T1000 (cell line): ENCODE measurements around the gene FLRT1.

ENCODE experiments used
- DNase-seq: peaks from one replicate; lab custom pipeline; 2025; ENCODE audit warnings: mixed read lengths; lab: John Stamatoyannopoulos, UW

The FLRT1 gene

DNA sequence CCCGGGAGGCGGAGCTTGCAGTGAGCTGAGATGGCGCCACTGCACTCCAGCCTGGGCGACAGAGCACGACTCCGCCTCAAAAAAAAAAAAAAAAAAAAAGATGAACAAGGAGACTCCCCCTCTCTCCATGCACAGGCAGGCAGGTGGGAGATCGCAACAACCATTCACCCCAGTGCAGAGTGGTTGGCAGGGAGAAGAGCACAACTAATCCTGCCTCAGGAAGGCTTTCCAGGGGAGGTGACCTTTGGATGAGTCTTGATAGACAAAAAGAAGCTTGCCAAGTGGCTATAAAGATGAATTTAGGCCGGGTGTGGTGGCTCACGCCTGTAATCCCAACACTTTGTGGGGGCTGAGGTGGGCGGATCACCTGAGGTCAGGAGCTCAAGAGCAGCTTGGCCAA lies 30.0 kb downstream of the FLRT1 start:
- DNase-seq: no peak

GRCh38 chr11:64067230-64067993 lies 31.7 kb downstream of the FLRT1 start:
- no peak for DNase-seq

DNA sequence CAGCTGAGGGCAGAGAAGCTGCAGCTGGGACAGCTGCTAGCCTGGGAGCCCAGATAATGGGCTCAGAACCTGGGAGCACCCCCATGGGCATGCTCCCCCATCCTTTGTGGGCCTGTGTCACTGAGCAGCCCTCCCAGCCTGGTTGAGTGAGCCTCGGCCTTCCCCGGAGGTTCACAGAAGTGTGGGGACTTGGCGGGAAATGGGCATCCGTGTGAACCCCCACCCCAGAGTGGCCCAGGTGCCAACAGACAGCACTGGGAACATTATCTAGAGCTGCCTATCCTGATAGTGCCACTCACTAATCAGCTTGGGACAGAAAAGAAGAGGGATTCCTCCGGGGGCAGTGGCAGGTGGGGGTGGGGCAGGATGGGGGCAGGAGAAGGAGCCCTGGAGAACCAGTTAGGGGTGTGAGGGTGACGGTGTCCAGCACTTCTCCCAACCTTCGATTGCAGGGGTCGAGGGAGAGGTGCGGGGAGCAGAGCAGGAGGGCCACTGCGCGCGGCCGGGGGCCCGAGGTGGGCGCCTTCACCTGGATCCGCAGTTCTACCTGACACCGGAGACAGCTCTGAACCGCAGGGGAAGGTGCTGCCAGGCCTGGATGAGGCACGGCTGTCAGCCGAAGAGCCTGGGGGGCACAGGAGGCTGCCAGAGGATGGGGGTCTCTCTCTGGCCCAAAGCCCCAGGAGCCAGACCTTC lies 33.1 kb downstream of the FLRT1 start:
- DNase-seq: no peak

GRCh38 chr11:64069401-64070313 lies 33.9 kb downstream of the FLRT1 start:
- DNase-seq: no peak

GRCh38 chr11:64070314-64070681 lies 34.6 kb downstream of the FLRT1 start:
- DNase-seq: no peak

- DNase-seq: no peak
These were observed 36.1 kb downstream of the FLRT1 start for GRCh38 chr11:64071849-64072248.

DNA sequence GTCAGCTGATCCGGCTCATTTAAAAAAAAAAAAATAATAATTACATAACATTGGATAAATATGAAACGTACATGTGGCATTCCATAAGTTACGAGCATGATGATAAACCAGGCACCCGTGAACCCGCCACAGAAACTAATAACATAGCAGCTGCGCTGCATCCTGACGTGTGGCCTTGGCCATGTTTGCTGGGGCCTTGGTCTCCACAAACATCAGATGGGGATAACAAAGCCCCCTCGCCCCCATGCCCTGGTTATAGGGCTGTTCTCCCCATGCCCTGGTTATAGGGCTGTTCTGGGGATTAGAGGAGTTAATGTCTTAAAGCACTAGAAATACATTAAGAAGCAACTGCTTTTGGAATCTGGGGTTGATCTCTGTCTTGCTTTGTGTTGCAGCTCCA lies 36.7 kb downstream of the FLRT1 start:
- DNase-seq: no peak

- no peak for DNase-seq
These were observed 37.1 kb downstream of the FLRT1 start for GRCh38 chr11:64072871-64073270.

GRCh38 chr11:64073542-64073941 lies 37.8 kb downstream of the FLRT1 start:
- no peak for DNase-seq

- DNase-seq: no peak
These were observed 38.5 kb downstream of the FLRT1 start for GRCh38 chr11:64074239-64074638.

- DNase-seq: no peak
These were observed 41.0 kb downstream of the FLRT1 start for GRCh38 chr11:64076758-64077157.

DNA sequence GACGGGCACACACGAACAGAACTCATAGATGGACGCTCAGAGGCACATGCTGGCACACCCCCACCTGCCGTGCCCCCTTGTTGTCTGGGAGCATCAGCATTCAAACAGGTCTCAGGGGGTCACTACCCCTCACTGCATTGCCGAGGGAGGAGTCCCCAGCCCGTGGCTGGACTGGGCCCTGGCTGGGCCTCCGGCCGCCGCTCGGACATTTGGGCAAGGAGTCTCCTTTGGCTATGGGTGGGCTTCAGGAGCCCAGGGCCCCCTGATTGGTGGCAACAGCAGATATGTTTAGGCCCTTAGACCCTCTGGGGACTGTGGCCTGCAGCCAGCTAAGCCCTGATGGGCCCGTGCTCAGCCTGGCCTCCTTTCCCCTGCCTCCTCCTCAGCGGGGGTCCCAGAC lies 41.9 kb downstream of the FLRT1 start:
- DNase-seq: no peak

DNA sequence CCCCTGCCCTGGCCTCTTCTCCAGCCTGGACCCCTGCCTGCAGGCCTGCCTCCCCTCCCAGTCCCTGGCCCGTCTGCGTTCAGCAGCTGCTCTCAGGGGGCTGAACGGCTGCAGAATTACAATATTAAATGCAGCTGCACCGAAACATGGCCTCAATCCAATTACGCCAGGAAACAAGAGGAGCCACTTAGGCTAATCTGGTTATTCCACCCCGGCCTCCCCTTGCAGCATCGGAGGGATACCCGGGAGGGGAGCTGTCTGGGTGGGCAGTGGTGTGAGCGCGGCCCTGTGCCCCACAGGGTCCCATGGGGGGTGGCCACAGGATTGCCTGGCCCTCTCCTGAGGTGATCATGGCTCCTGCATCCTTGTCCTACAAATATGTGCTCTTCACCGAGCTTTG lies 42.6 kb downstream of the FLRT1 start:
- no peak for DNase-seq

DNA sequence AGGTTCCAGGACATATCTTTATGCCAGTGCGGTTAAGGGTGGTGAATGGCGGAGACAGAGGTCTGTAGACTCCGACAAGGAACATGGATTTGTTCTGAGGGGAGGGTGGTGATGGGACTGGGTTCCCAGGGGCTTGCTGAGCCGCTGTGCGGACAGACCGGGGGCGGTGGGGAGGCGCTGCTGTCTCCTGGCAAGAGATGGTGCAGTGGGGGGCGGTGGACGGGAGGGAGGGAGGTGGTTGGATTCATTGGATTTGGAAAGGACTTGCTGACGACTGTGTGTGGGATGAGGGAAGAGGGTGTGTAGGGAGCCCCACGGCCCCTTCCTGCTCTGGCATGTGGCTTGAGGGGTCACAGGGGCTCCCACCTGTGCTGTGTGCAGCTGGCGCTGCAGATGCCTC lies 43.2 kb downstream of the FLRT1 start:
- DNase-seq: no peak

- no peak for DNase-seq
These were observed 44.7 kb downstream of the FLRT1 start for GRCh38 chr11:64080390-64080789.

GRCh38 chr11:64081745-64082442 lies 46.2 kb downstream of the FLRT1 start:
- no peak for DNase-seq

- no peak for DNase-seq
These were observed 47.8 kb downstream of the FLRT1 start for GRCh38 chr11:64083398-64084080.

DNA sequence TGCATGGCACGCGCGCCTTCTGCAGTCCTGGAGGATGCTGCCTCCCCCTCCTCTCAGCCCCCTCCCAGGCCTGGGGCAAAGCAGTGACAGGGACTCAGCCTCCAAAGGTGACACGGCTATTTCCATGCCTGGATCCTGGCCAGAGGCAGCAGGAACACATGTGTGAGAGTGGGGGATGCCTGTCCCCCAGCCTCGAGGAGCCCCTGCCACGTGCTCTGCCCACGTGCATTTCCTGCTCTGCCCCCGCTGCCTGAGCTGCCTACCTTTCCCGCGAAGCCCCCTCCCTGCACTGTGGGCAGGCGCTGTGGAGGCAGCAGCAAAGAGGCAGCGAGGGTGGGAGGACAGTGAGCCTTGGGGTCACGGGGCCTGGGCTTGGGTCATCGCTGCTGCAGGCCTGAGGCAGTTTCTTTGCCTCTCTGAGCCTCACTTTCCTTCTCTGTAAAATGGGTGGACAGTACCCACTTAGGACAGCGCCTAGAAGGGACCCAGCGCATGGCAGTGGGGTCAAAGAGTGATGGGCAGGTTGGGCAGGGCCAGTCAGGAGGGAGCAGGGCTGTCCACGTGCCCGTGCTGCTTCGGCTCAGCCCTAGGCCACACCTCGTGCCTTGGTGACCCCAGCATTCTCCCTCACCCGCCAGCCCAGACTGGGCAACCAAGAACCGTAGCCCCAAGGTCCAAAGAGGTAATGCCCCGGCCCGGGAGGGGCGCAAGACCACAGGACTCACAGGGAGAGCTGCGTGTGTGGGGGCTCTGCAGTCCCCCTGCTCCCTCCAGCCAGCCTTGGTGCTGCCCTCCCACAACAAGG lies 48.6 kb downstream of the FLRT1 start:
- DNase-seq: no peak

GRCh38 chr11:64084951-64085710 lies 49.4 kb downstream of the FLRT1 start:
- DNase-seq: no peak
